Spleen (tissue), 11 donors: ENCODE data around the gene QKI. TPM values are rescaled to one million over a fixed set of nuclear protein-coding genes. Genes with fewer than 3 reads are reported as not detected.

Experiments used
- DNase-seq: peaks from one replicate; pipeline ENCODE4 v3.0.0-alpha.2; 2020
- H3K27ac ChIP-seq, 8 donors: fragments of 200-600 bp; sonication (generic) in 7 of 8; 1 replicate in 4 of 8; 2 replicates in 4 of 8; pipeline versions ENCODE4 v1.5.0 to v1.8.0; 2016 to 2021; ENCODE audit warnings: inconsistent platforms in 4 of 8, mild to moderate bottlenecking in 4 of 8, moderate library complexity in 1 of 8
- H3K27me3 ChIP-seq, 7 donors: fragments of 200-600 bp; sonication (generic) in 6 of 7; replicated peaks in 1 of 7; 1 replicate in 4 of 7; 2 replicates in 3 of 7; pipeline versions ENCODE4 v1.5.0 to v1.8.0; 2016 to 2021; ENCODE audit warnings: inconsistent platforms in 3 of 7, mild to moderate bottlenecking in 1 of 7
- H3K36me3 ChIP-seq, 6 donors: fragments of 200-600 bp; sonication (generic) in 5 of 6; 1 replicate in 4 of 6; 2 replicates in 2 of 6; pipeline versions ENCODE4 v1.5.0 to v1.8.0; 2016 to 2021; ENCODE audit warnings: inconsistent platforms in 2 of 6
- H3K4me1 ChIP-seq, 6 donors: fragments of 200-600 bp; sonication (generic) in 5 of 6; 1 replicate in 3 of 6; 2 replicates in 3 of 6; pipeline versions ENCODE4 v1.5.0 to v1.8.0; 2016 to 2021; ENCODE audit warnings: inconsistent platforms in 3 of 6
- H3K4me3 ChIP-seq, 8 donors: fragments of 200-600 bp; sonication (generic) in 7 of 8; 1 replicate in 4 of 8; 2 replicates in 4 of 8; pipeline versions ENCODE4 v1.5.0 to v1.8.0; 2016 to 2021; ENCODE audit warnings: inconsistent platforms in 4 of 8, mild to moderate bottlenecking in 4 of 8, moderate library complexity in 2 of 8
- H3K9me3 ChIP-seq, 8 donors: fragments of 200-600 bp; sonication (generic) in 7 of 8; 1 replicate in 4 of 8; 2 replicates in 4 of 8; pipeline versions ENCODE4 v1.5.0 to v1.8.0; 2016 to 2021; ENCODE audit warnings: inconsistent platforms in 4 of 8
- CTCF ChIP-seq, 11 experiments: fragments of 200-600 bp in 7 of 11; fragments of 450-650 bp in 4 of 11; sonication (generic) in 4 of 11; IDR thresholded peaks in 8 of 11; conservative IDR thresholded peaks in 3 of 11; 1 replicate in 7 of 11; 2 replicates in 4 of 11; pipeline versions ENCODE4 v1.4.0 to v1.8.0; 2016 to 2021; ENCODE audit warnings: antibody characterized with exemption in 11 of 11, inconsistent platforms in 4 of 11, mild to moderate bottlenecking in 1 of 11
- POLR2A ChIP-seq, 3 donors: fragments of 450-650 bp; IDR thresholded peaks; one replicate each; pipeline ENCODE4 v1.5.1; 2017; ENCODE audit warnings: antibody characterized with exemption in 3 of 3, mild to moderate bottlenecking in 1 of 3
- POLR2AphosphoS5 ChIP-seq, 3 donors: sonication (generic); formaldehyde crosslinking; IDR thresholded peaks; one replicate each; pipeline ENCODE4 v1.5.1; 2017; ENCODE audit warnings: antibody characterized with exemption in 3 of 3
- WGBS, 5 donors: extraction: QIAGEN DNeasy Blood & Tissue Kit in 3 of 5; methylation state at CpG; one replicate each; pipeline versions ENCODE4 v1.1.5 to v1.1.7; 2013 to 2018; 5-methylcytosine and 5-hydroxymethylcytosine counted together
- intact Hi-C: fragments of 100-400 bp; cut with DNase I; formaldehyde crosslinking; loops from one replicate; pipeline ENCODE4 v1.15.0; 2023; ENCODE audit warnings: low total_unique reads
- polyA plus RNA-seq, 3 donors: library from polyadenylated mRNA; stranded (reverse); fragments of 200-250 nt; gene quantifications; one replicate each; pipeline ENCODE4 v1.2.1, GENCODE V29; 2013
- total RNA-seq, 7 donors: library from RNA; depleted of rRNA in 3 of 7; stranded (reverse); fragments of >200 nt in 3 of 7; fragmentation: NEBNext Ultra II Directional in 4 of 7; extraction: Animal tissue kit (Norgen Biotek cat#: 25700) in 4 of 7; gene quantifications; one replicate each; pipeline versions ENCODE4 v1.1.0 to v1.2.1, GENCODE V29; 2016 to 2021
- donor health status: healthy with polysubstance abuse.
- donor health status: DM: no; HTN: no; CAD: no; lungs with moderate emphysema.
- donor health status: DM: no; HTN: no; CAD: no.
- donor health status: Bipolar disorder and iron deficiency.
- donor health status: healthy.
- donor health status: DM: no; HTN: no; CAD: no.
- donor health status: DM: yes; HTN: yes; CAD: no.

The QKI gene
- total and polyA plus RNA-seq, 10 donors = 11.3 to 217 (median 180) TPM

GRCh38 chr6:163592872-163593271 is 178.4 kb downstream of the QKI start:
- no peak overlapping the region for H3K27ac ChIP-seq
- peaks cover 0 to 39% (median 24%) of the 10 kb centered on the region in 8 donors for H3K9me3 ChIP-seq
- H3K4me1 ChIP-seq = peaks cover 0 to 7% (median 0%) of the 10 kb centered on the region in 6 donors
- no peak for TF ChIP-seq CTCF (IDR thresholded peaks at IDR 0.05 in 8 of 11, conservative IDR thresholded peaks at IDR 0.05 in 3 of 11)
- TF ChIP-seq POLR2AphosphoS5 (IDR thresholded peaks at IDR 0.05) = no peak
- no peak for TF ChIP-seq POLR2A (IDR thresholded peaks at IDR 0.05)
- H3K36me3 ChIP-seq = no peaks in the 10 kb centered on the region
- H3K4me3 ChIP-seq = no peak overlapping the region
- 86 to 98% (median 96%) methylated on average over 3 of the region's 3 CpGs for WGBS, 5 donors
- intact Hi-C loops = no loop called here
- no peaks in the 10 kb centered on the region for H3K27me3 ChIP-seq
- DNase-seq = no peak

- no peaks in the 10 kb centered on the region for H3K4me1 ChIP-seq
- H3K4me3 ChIP-seq = no peak overlapping the region
- no peak for DNase-seq
- TF ChIP-seq POLR2AphosphoS5 (IDR thresholded peaks at IDR 0.05) = no peak
- no peak for TF ChIP-seq CTCF (IDR thresholded peaks at IDR 0.05 in 8 of 11, conservative IDR thresholded peaks at IDR 0.05 in 3 of 11)
- no peak for TF ChIP-seq POLR2A (IDR thresholded peaks at IDR 0.05)
- intact Hi-C loops = no loop called here
- no peaks in the 10 kb centered on the region for H3K27me3 ChIP-seq
- no peak overlapping the region for H3K27ac ChIP-seq
- WGBS, 5 donors = 90 to 97% (median 92%) methylated on average over 2 of the region's 2 CpGs
- peaks cover 0 to 24% (median 16%) of the 10 kb centered on the region in 8 donors for H3K9me3 ChIP-seq
- H3K36me3 ChIP-seq = no peaks in the 10 kb centered on the region
These were observed 181.7 kb downstream of the QKI start for GRCh38 chr6:163596174-163596573.

GRCh38 chr6:163599136-163599535 is 184.6 kb downstream of the QKI start:
- TF ChIP-seq POLR2AphosphoS5 (IDR thresholded peaks at IDR 0.05) = no peak
- Histone ChIP-seq H3K4me1 (no peaks in the 10 kb centered on the region), H3K9me3 (no peaks in the 10 kb centered on the region), H3K36me3 (no peaks in the 10 kb centered on the region), H3K4me3 (no peak overlapping the region), H3K27ac (no peak overlapping the region), H3K27me3 (no peaks in the 10 kb centered on the region)
- intact Hi-C loops = no loop called here
- no peak for DNase-seq

- WGBS, 5 donors = 81 to 100% (median 87%) methylated on average over 2 of the region's 2 CpGs
These were observed 185.2 kb downstream of the QKI start for GRCh38 chr6:163599684-163600083.

More at GRCh38 chr6:163599684-163600083, 185.2 kb downstream of the QKI start:
- Histone ChIP-seq H3K4me3 (no peak overlapping the region), H3K36me3 (no peaks in the 10 kb centered on the region), H3K9me3 (no peaks in the 10 kb centered on the region), H3K27ac (no peak overlapping the region), H3K4me1 (no peaks in the 10 kb centered on the region), H3K27me3 (no peaks in the 10 kb centered on the region)
- intact Hi-C loops = no loop called here
- TF ChIP-seq CTCF (IDR thresholded peaks at IDR 0.05 in 8 of 11, conservative IDR thresholded peaks at IDR 0.05 in 3 of 11) (no peak), POLR2A (IDR thresholded peaks at IDR 0.05) (no peak), POLR2AphosphoS5 (IDR thresholded peaks at IDR 0.05) (no peak)
- no peak for DNase-seq
